Measurements from ENCODE around the gene CCDC9B. TPM values are rescaled to one million over a fixed set of nuclear protein-coding genes. Genes with fewer than 3 reads are reported as not detected.

Gene CCDC9B
- polyA plus RNA-seq, 6 donors from 2014 or later: 0.25 to 0.40 TPM; not detected in 4

GRCh38 chr15:40337597-40337996, 3.1 kb downstream of the CCDC9B start:
- Mint-ChIP-seq H3K9me3 (no peaks in the 10 kb centered on the region), H3K36me3 (no peaks in the 10 kb centered on the region)

GRCh38 chr15:40336744-40337122, 4.0 kb downstream of the CCDC9B start:
- no peak overlapping the region for H3K27ac Mint-ChIP-seq
- H3K27me3 Mint-ChIP-seq: peaks cover 0 to 47% (median 12%) of the 10 kb centered on the region in 3 donors
- H3K36me3 Mint-ChIP-seq: no peaks in the 10 kb centered on the region
- ATAC-seq (ENCODE audit: low read depth in 2 of 2) (no peak), DNase-seq (no peak)
- H3K4me3 Mint-ChIP-seq: peak overlapping the region in 1 of 8 donors; percentile 41
- peaks cover 19 to 39% (median 33%) of the 10 kb centered on the region in 3 donors for H3K4me1 Mint-ChIP-seq
- H3K9me3 Mint-ChIP-seq: no peaks in the 10 kb centered on the region

More at GRCh38 chr15:40337597-40337996, 3.1 kb downstream of the CCDC9B start:
- Mint-ChIP-seq H3K27ac (no peak overlapping the region), H3K4me1 (peaks cover 19 to 33% (median 27%) of the 10 kb centered on the region in 3 donors), H3K27me3 (peaks cover 0 to 38% (median 9%) of the 10 kb centered on the region in 3 donors), H3K4me3 (peak overlapping the region in 1 of 8 donors; percentile 43)
- ATAC-seq (ENCODE audit: low read depth in 2 of 2): no peak
- DNase-seq: no peak

- no peak for ATAC-seq (ENCODE audit: low read depth in 2 of 2)
- Mint-ChIP-seq H3K27me3 (peaks cover 0 to 47% (median 10%) of the 10 kb centered on the region in 3 donors), H3K27ac (no peak overlapping the region), H3K4me1 (peaks cover 18 to 39% (median 33%) of the 10 kb centered on the region in 3 donors), H3K4me3 (peak overlapping the region in 2 of 8 donors; percentile 41 to 65), H3K9me3 (no peaks in the 10 kb centered on the region), H3K36me3 (no peaks in the 10 kb centered on the region)
- DNase-seq: no peak
Observed at GRCh38 chr15:40335938-40336743, 4.6 kb downstream of the CCDC9B start.

GRCh38 chr15:40334941-40335795, 5.6 kb downstream of the CCDC9B start:
- H3K9me3 Mint-ChIP-seq: no peaks in the 10 kb centered on the region
- peak overlapping the region in 2 of 6 donors; percentile 59 to 69 for H3K27ac Mint-ChIP-seq
- peaks cover 0 to 54% (median 8%) of the 10 kb centered on the region in 3 donors for H3K27me3 Mint-ChIP-seq
- ATAC-seq (ENCODE audit: low read depth in 2 of 2): no peak
- H3K4me1 Mint-ChIP-seq: peaks cover 16 to 39% (median 33%) of the 10 kb centered on the region in 3 donors
- DNase-seq: no peak
- peak overlapping the region in 1 of 8 donors; percentile 35 for H3K4me3 Mint-ChIP-seq
- no peaks in the 10 kb centered on the region for H3K36me3 Mint-ChIP-seq

GRCh38 chr15:40334541-40334940, 6.2 kb downstream of the CCDC9B start:
- ATAC-seq (ENCODE audit: low read depth in 2 of 2) (no peak), DNase-seq (no peak)
- no peaks in the 10 kb centered on the region for H3K36me3 Mint-ChIP-seq
- H3K4me1 Mint-ChIP-seq: peaks cover 16 to 39% (median 33%) of the 10 kb centered on the region in 3 donors
- peak overlapping the region in 1 of 8 donors; percentile 78 for H3K4me3 Mint-ChIP-seq
- peak overlapping the region in 1 of 6 donors; percentile 6 for H3K27ac Mint-ChIP-seq
- no peaks in the 10 kb centered on the region for H3K9me3 Mint-ChIP-seq
- peaks cover 0 to 54% (median 11%) of the 10 kb centered on the region in 3 donors for H3K27me3 Mint-ChIP-seq

GRCh38 chr15:40333922-40334492, 6.7 kb downstream of the CCDC9B start:
- Mint-ChIP-seq H3K27me3 (peaks cover 0 to 54% (median 12%) of the 10 kb centered on the region in 3 donors), H3K27ac (peak overlapping the region in 1 of 6 donors; percentile 36), H3K36me3 (no peaks in the 10 kb centered on the region), H3K4me3 (peak overlapping the region in 5 of 8 donors; percentile 13 to 78 (median 60)), H3K9me3 (no peaks in the 10 kb centered on the region), H3K4me1 (peaks cover 16 to 39% (median 33%) of the 10 kb centered on the region in 3 donors)
- DNase-seq (peak; percentile 37), ATAC-seq (ENCODE audit: low read depth in 2 of 2) (peak; percentile 29 to 46)

GRCh38 chr15:40332113-40332781, 8.5 kb downstream of the CCDC9B start:
- Mint-ChIP-seq H3K36me3 (no peaks in the 10 kb centered on the region), H3K4me3 (no peak overlapping the region), H3K4me1 (peaks cover 10 to 38% (median 28%) of the 10 kb centered on the region in 3 donors), H3K27me3 (peaks cover 0 to 40% (median 8%) of the 10 kb centered on the region in 3 donors), H3K9me3 (no peaks in the 10 kb centered on the region), H3K27ac (peak overlapping the region in 1 of 6 donors; percentile 28)
- DNase-seq: no peak
- ATAC-seq (ENCODE audit: low read depth in 2 of 2): peak in 1 of 2 donors; percentile 34

- DNase-seq (no peak), ATAC-seq (ENCODE audit: low read depth in 2 of 2) (no peak)
- Mint-ChIP-seq H3K4me1 (peaks cover 7 to 33% (median 31%) of the 10 kb centered on the region in 3 donors), H3K9me3 (no peaks in the 10 kb centered on the region), H3K27ac (no peak overlapping the region), H3K4me3 (peak overlapping the region in 1 of 8 donors; percentile 1), H3K27me3 (peaks cover 0 to 34% (median 8%) of the 10 kb centered on the region in 3 donors), H3K36me3 (no peaks in the 10 kb centered on the region)
Observed at GRCh38 chr15:40331637-40332036, 9.1 kb downstream of the CCDC9B start.

- Mint-ChIP-seq H3K9me3 (no peaks in the 10 kb centered on the region), H3K4me1 (peaks cover 7 to 34% (median 33%) of the 10 kb centered on the region in 3 donors), H3K27me3 (peaks cover 0 to 30% (median 8%) of the 10 kb centered on the region in 3 donors), H3K27ac (no peak overlapping the region), H3K4me3 (no peak overlapping the region), H3K36me3 (no peaks in the 10 kb centered on the region)
- ATAC-seq (ENCODE audit: low read depth in 2 of 2) (no peak), DNase-seq (no peak)
Observed at GRCh38 chr15:40331026-40331425, 9.7 kb downstream of the CCDC9B start.

- ATAC-seq (ENCODE audit: low read depth in 2 of 2) (no peak), DNase-seq (no peak)
- peaks cover 0 to 24% (median 8%) of the 10 kb centered on the region in 3 donors for H3K27me3 Mint-ChIP-seq
- no peaks in the 10 kb centered on the region for H3K9me3 Mint-ChIP-seq
- H3K36me3 Mint-ChIP-seq: no peaks in the 10 kb centered on the region
- no peak overlapping the region for H3K4me3 Mint-ChIP-seq
- no peak overlapping the region for H3K27ac Mint-ChIP-seq
- peaks cover 4 to 37% (median 28%) of the 10 kb centered on the region in 3 donors for H3K4me1 Mint-ChIP-seq
Observed at GRCh38 chr15:40330368-40330836, 10.3 kb downstream of the CCDC9B start.

- peaks cover 0 to 21% (median 8%) of the 10 kb centered on the region in 3 donors for H3K27me3 Mint-ChIP-seq
- H3K4me1 Mint-ChIP-seq: peaks cover 9 to 43% (median 32%) of the 10 kb centered on the region in 3 donors
- no peak for ATAC-seq (ENCODE audit: low read depth in 2 of 2)
- no peaks in the 10 kb centered on the region for H3K9me3 Mint-ChIP-seq
- no peak overlapping the region for H3K27ac Mint-ChIP-seq
- no peaks in the 10 kb centered on the region for H3K36me3 Mint-ChIP-seq
- no peak for DNase-seq
- H3K4me3 Mint-ChIP-seq: no peak overlapping the region
Observed at GRCh38 chr15:40329804-40330203, 10.9 kb downstream of the CCDC9B start.

- Mint-ChIP-seq H3K36me3 (no peaks in the 10 kb centered on the region), H3K9me3 (no peaks in the 10 kb centered on the region), H3K27me3 (peaks cover 0 to 21% (median 8%) of the 10 kb centered on the region in 3 donors), H3K4me1 (peaks cover 8 to 35% (median 23%) of the 10 kb centered on the region in 3 donors), H3K4me3 (peak overlapping the region in 1 of 8 donors; percentile 10), H3K27ac (peak overlapping the region in 1 of 6 donors; percentile 29)
- DNase-seq: no peak
- no peak for ATAC-seq (ENCODE audit: low read depth in 2 of 2)
Observed at GRCh38 chr15:40328751-40329150, 12.0 kb downstream of the CCDC9B start.
